Measurements from ENCODE around the gene RETREG2.
A peak's percentile ranks its signal among the peaks of the same experiment; 100 is the strongest.

RETREG2 gene

GRCh38 chr2:219214141-219214540 lies 36.1 kb downstream of the RETREG2 start:
- TF ChIP-seq CTCF (IDR thresholded peaks at IDR 0.05): no peak
- no peak overlapping the region for H3K4me3 ChIP-seq
- no peak for DNase-seq
- peaks cover 48 to 71% (median 51%) of the 10 kb centered on the region in 3 donors for H3K36me3 ChIP-seq
- intact Hi-C loops (cut with DNase I; ENCODE audit: low total_unique reads): no loop called here
- H3K27ac ChIP-seq: no peak overlapping the region
- H3K4me1 ChIP-seq: peaks cover 0 to 26% (median 19%) of the 10 kb centered on the region in 4 donors
- no peaks in the 10 kb centered on the region for H3K9me3 ChIP-seq
- H3K27me3 ChIP-seq: no peaks in the 10 kb centered on the region

GRCh38 chr2:219214786-219215185 lies 36.7 kb downstream of the RETREG2 start:
- H3K36me3 ChIP-seq: peaks cover 44 to 67% (median 45%) of the 10 kb centered on the region in 3 donors

GRCh38 chr2:219215871-219216534 lies 37.9 kb downstream of the RETREG2 start:
- Histone ChIP-seq H3K4me1 (peaks cover 5 to 41% (median 31%) of the 10 kb centered on the region in 4 donors), H3K9me3 (no peaks in the 10 kb centered on the region), H3K4me3 (no peak overlapping the region), H3K27me3 (no peaks in the 10 kb centered on the region), H3K36me3 (peaks cover 43 to 67% (median 46%) of the 10 kb centered on the region in 3 donors), H3K27ac (peak overlapping the region; percentile 88 to 89)
- DNase-seq: no peak
- intact Hi-C loops (cut with DNase I; ENCODE audit: low total_unique reads): loop anchor here (5.0 kb wide), 1 partner anchor 39 kb away; the partner anchor contains the start of genes CNPPD1 and RETREG2
- TF ChIP-seq CTCF (IDR thresholded peaks at IDR 0.05): no peak

More at GRCh38 chr2:219214786-219215185, 36.7 kb downstream of the RETREG2 start:
- TF ChIP-seq CTCF (IDR thresholded peaks at IDR 0.05): no peak
- H3K27me3 ChIP-seq: no peaks in the 10 kb centered on the region
- DNase-seq: no peak
- peaks cover 5 to 32% (median 26%) of the 10 kb centered on the region in 4 donors for H3K4me1 ChIP-seq
- H3K4me3 ChIP-seq: no peak overlapping the region
- no peaks in the 10 kb centered on the region for H3K9me3 ChIP-seq
- no peak overlapping the region for H3K27ac ChIP-seq
- intact Hi-C loops (cut with DNase I; ENCODE audit: low total_unique reads): loop anchor here (5.0 kb wide), 1 partner anchor 37 kb away; the partner anchor contains the start of genes CNPPD1 and RETREG2

GRCh38 chr2:219216535-219216915 lies 38.5 kb downstream of the RETREG2 start:
- H3K4me3 ChIP-seq: no peak overlapping the region
- no peak for TF ChIP-seq CTCF (IDR thresholded peaks at IDR 0.05)
- DNase-seq: no peak
- H3K4me1 ChIP-seq: peaks cover 5 to 41% (median 31%) of the 10 kb centered on the region in 4 donors
- intact Hi-C loops (cut with DNase I; ENCODE audit: low total_unique reads): loop anchor here (5.0 kb wide), 1 partner anchor 39 kb away; the partner anchor contains the start of genes CNPPD1 and RETREG2
- H3K27me3 ChIP-seq: no peaks in the 10 kb centered on the region
- H3K36me3 ChIP-seq: peaks cover 47 to 68% (median 52%) of the 10 kb centered on the region in 3 donors
- peak overlapping the region; percentile 88 to 89 for H3K27ac ChIP-seq
- H3K9me3 ChIP-seq: no peaks in the 10 kb centered on the region

- Histone ChIP-seq H3K4me3 (peak overlapping the region; percentile 55 to 60), H3K36me3 (peaks cover 50 to 68% (median 58%) of the 10 kb centered on the region in 3 donors), H3K4me1 (peaks cover 5 to 41% (median 31%) of the 10 kb centered on the region in 4 donors), H3K9me3 (no peaks in the 10 kb centered on the region), H3K27ac (peak overlapping the region; percentile 88 to 89), H3K27me3 (no peaks in the 10 kb centered on the region)
- no peak for TF ChIP-seq CTCF (IDR thresholded peaks at IDR 0.05)
- intact Hi-C loops (cut with DNase I; ENCODE audit: low total_unique reads): loop anchor here (1.0 to 5.0 kb wide), 2 partner anchors 12 to 41 kb away; partner anchors contain the start of genes CNPPD1, RETREG2 and ZFAND2B
- peak; percentile 74 to 94 for DNase-seq
These were observed 40.2 kb downstream of the RETREG2 start for GRCh38 chr2:219218217-219218731.
